ENCODE results near the gene BLVRA.
A peak's percentile ranks its signal among the peaks of the same experiment; 100 is the strongest.
"Not testable (repeated sequence)": the region's sequence is repeated elsewhere in the genome, so short reads cannot be mapped to it uniquely, and the experiment has no call there.

BLVRA gene

DNA sequence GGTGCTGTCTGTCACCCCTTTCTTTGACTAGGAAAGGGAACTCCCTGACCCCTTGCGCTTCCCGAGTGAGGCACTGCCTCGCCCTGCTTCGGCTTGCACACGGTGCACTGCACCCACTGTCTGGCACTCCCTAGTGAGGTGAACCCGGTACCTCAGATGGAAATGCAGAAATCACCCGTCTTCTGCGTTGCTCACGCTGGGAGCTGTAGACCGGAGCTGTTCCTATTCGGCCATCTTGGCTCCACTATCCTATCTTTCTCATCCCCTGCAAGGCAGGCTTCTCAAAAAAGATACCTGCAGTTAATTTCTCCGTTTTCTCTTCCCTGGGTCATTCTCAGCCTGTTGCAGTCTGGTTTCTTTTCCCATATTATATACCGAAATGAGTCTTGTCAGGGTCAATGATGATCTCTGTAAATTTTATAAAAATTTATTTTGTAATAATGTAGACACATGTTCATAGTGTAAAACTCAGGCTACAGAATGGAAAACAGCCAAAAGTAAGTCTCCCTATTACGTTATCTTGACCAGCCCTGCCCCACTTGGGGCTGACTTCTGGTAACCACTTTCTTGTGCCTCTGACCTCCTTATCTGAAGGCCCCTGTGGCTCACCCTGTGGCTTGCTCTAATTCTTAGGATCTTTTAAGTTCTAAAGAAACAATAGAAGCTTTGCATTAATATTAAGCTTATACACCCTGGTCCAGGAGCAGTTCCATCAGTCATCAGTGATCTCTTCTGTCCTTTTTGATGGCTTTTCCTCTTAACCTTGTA lies 20.7 kb downstream of the BLVRA start:
- no peaks in the 10 kb centered on the region for H3K27me3 ChIP-seq (replicated peaks; ENCODE audit: control insufficient read depth, insufficient read depth, low read length)
- TF ChIP-seq, protein P1, sequence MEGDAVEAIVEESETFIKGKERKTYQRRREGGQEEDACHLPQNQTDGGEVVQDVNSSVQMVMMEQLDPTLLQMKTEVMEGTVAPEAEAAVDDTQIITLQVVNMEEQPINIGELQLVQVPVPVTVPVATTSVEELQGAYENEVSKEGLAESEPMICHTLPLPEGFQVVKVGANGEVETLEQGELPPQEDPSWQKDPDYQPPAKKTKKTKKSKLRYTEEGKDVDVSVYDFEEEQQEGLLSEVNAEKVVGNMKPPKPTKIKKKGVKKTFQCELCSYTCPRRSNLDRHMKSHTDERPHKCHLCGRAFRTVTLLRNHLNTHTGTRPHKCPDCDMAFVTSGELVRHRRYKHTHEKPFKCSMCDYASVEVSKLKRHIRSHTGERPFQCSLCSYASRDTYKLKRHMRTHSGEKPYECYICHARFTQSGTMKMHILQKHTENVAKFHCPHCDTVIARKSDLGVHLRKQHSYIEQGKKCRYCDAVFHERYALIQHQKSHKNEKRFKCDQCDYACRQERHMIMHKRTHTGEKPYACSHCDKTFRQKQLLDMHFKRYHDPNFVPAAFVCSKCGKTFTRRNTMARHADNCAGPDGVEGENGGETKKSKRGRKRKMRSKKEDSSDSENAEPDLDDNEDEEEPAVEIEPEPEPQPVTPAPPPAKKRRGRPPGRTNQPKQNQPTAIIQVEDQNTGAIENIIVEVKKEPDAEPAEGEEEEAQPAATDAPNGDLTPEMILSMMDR (IDR thresholded peaks at IDR 0.05; ENCODE audit: insufficient read depth, low read length, poor library complexity, severe bottlenecking), result no peak
- H3K36me3 ChIP-seq (ENCODE audit: control insufficient read depth, insufficient read depth, low read length), result no peaks in the 10 kb centered on the region; the same call in 1 of the 2 replicates
- H3K4me3 ChIP-seq (replicated peaks; ENCODE audit: low read depth, low read length), result no peak overlapping the region
- no peak for DNase-seq (ENCODE audit: extremely low read depth, insufficient read length)

DNA sequence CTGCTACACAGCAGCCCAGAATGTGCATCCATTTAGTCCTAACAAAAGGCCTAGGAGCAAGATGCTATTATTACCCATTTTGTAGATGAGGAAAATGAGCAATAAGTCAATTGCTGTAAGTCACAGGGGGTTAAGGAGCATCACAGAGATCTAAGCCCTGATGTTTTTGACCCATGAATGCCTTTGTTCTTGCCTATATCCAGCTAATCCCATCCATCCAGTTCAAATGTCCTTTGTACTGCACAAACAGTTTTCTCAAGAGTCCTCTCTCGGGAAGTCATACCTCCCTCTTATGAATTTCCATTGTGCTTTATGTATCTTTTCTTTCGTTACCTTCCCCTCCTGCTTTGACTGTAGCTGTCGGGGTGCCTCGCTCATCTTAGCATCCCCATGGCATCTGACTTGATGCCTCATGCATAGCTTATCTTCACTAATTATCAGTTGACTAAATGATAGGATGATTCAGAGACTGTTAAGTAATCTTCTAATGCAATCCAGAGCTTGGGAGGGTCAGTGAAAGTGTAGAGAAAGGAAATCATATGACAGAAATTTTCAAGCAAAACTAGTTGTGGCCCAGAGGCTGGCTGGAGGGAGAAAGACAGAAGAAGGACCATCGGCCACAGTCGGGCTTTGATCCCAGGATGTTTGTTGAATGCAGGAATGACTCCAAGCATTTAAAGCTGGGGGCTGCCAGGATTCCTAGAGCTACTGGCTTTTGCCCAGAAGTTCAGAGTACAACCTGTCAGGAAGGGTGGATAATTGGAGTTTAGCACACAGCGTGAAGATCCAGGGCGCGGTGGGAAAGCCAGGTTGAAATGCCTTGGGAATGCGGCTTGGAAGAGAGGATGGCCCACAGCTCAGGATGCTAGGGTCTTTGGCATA lies 23.5 kb downstream of the BLVRA start:
- no peak for DNase-seq (ENCODE audit: extremely low read depth, insufficient read length)
- Histone ChIP-seq H3K27me3 (replicated peaks; ENCODE audit: control insufficient read depth, insufficient read depth, low read length) (no peaks in the 10 kb centered on the region), H3K36me3 (ENCODE audit: control insufficient read depth, insufficient read depth, low read length) (no peaks in the 10 kb centered on the region; the same call in 1 of the 2 replicates), H3K4me3 (replicated peaks; ENCODE audit: low read depth, low read length) (no peak overlapping the region)
- TF ChIP-seq, protein P1 (IDR thresholded peaks at IDR 0.05; ENCODE audit: insufficient read depth, low read length, poor library complexity, severe bottlenecking), result no peak

DNA sequence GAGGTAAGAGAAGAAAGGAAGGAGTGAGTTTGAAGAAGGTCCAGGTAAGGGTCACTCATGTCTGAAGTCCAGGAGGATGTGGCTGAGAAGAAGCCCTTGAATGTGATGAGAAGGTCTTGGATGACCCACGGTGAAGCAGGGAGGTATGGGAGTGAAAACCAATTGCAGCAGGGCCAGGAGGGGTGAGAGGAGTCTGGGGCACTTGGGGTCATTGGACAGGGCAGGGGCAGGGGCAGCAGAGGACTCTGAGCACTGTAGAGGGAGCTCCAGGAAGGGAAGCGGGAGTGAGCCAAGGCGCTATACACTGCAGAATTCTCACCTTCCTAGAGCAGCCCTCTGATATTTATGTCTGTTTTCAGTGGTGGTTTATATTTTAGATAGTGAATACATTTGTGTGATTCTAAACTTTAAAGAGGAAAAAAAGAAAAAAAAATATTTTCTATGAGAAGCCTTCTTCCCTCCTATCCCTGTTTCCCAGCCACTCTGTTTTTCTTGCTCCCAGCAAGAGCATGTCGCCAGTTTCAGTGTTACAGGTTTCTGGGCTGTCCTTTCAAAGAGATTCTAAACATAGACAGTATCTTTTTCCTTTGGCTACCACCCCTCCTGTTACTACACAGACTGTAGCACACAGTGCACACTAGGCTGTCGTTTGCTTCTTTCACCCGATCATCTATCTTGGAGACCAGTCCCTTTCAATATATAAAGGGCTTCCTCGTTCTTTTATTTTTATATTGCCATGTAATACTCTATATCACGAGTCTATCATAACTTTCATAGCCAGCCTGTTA lies 24.5 kb downstream of the BLVRA start:
- DNase-seq (ENCODE audit: extremely low read depth, insufficient read length), result no peak
- TF ChIP-seq, protein P1 (IDR thresholded peaks at IDR 0.05; ENCODE audit: insufficient read depth, low read length, poor library complexity, severe bottlenecking), result no peak
- Histone ChIP-seq H3K27me3 (replicated peaks; ENCODE audit: control insufficient read depth, insufficient read depth, low read length) (no peaks in the 10 kb centered on the region), H3K4me3 (replicated peaks; ENCODE audit: low read depth, low read length) (no peak overlapping the region), H3K36me3 (ENCODE audit: control insufficient read depth, insufficient read depth, low read length) (peaks cover 2% of the 10 kb centered on the region; the same call in 1 of the 2 replicates)

DNA sequence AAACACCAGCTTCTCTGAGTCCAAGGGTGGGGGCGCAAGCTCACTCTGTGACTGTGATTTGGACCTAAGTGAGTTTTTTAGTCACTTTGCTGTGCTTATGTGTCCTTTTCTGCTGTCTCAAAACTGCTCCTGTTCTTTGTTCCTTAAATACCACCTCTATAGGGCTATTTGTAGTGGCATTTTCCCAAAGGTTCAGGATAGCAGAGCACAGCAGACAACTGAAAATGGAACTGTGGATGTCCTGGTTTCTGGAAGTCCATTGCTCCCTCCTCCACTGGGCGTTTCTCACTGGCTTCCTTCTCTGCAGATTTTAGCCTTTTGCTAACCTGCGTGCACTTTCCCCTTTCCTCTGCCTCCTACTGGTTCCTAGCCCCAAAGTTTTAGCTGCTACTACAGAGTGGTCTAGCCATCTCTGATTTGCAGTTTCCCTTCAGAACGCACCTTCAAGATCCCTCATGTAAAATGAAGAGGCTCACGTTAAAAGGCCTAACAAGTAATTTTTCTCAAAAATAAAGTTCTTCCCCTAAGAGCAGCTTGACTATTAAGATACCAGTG lies 25.6 kb downstream of the BLVRA start:
- Histone ChIP-seq H3K4me3 (replicated peaks; ENCODE audit: low read depth, low read length) (no peak overlapping the region; the same call in 1 of the 2 replicates), H3K27me3 (replicated peaks; ENCODE audit: control insufficient read depth, insufficient read depth, low read length) (no peaks in the 10 kb centered on the region), H3K36me3 (ENCODE audit: control insufficient read depth, insufficient read depth, low read length) (peaks cover 2% of the 10 kb centered on the region; the same call in 1 of the 2 replicates)
- DNase-seq (ENCODE audit: extremely low read depth, insufficient read length), result peak; percentile 18
- TF ChIP-seq, protein P1 (IDR thresholded peaks at IDR 0.05; ENCODE audit: insufficient read depth, low read length, poor library complexity, severe bottlenecking), result no peak

DNA sequence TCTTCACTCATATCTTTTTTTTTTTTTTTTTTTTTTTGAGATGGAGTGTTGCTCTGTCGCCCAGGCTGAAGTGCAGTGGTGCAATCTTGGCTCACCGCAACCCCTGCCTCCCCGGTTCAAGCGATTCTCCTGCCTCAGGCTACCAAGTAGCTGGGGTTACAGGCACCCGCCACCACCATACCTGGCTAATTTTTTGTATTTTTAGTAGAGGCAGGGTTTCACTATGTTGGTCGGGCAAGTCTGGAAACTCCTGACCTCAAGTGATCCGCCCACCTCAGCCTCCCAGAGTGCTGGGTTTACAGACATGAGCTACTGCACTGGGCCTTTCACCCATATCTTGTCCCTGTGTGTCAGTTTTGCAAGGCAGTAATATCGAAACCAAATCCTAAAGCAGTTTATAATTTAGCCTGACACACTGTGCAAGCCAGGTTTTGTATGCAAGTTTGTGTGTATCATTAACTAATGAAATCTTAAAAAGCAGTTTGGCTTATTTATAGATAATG lies 26.2 kb downstream of the BLVRA start:
- DNase-seq (ENCODE audit: extremely low read depth, insufficient read length), result peak; percentile 70
- not testable (repeated sequence) for H3K27me3 ChIP-seq (replicated peaks; ENCODE audit: control insufficient read depth, insufficient read depth, low read length); H3K4me3 ChIP-seq (replicated peaks; ENCODE audit: low read depth, low read length); H3K36me3 ChIP-seq (ENCODE audit: control insufficient read depth, insufficient read depth, low read length)
